Measurements from ENCODE around the gene XYLT2.

GRCh38 chr17:50297407-50297865 is 48.5 kb upstream of the XYLT2 start:
- TF ChIP-seq CTCF (IDR thresholded peaks at IDR 0.05) (peak; percentile 82 to 98 (median 94)), POLR2A (IDR thresholded peaks at IDR 0.05) (no peak), POLR2AphosphoS5 (IDR thresholded peaks at IDR 0.05) (peak in 1 of 3 donors; percentile 23)

Measured in breast epithelium (tissue), 3 donors.